GM03348 (cell line): ENCODE results near the gene COLEC11.

ENCODE experiments used
- DNase-seq: peaks from one replicate; pipeline ENCODE4 v3.0.0; 2012; ENCODE audit warnings: low spot score

Gene COLEC11

DNA sequence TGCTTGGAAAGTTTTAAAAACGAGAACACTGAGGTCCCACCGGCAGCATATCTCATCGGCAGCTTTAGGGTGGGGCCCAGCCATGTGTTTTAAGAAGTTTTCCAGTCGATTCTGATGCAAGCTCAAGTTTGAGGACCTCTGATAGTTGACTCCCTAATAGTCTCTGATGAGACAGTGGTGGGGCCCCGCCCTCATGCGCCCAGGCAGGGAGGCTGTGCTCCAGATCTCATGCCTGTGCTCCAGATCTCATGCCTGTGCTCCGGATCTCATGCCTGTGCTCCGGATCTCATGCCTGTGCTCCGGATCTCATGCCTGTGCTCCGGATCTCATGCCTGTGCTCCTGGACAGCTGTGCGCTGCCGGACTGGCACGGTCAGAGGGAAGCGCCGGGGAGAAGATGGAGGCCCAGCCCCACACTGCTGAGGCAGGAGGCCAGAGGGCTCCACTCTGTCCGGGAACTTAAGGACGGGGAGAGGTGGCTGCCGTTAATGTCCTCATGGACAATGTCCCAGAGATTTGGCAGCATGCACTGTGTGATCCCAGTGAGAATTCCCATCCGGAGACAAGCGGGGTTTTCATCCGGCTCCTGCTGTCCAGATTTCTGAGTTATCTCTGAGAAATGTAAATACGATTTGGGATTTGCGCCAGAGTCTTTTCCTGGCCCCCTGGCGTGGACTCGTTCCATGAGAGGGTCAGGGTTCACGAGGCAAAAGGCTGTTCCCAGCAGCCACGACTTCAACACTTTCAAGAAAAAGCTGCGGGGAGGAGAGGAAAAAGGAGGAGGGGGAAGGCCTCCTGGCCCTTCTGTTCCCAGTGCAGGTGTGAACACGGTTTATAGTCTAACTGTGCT, 9.4 kb upstream of the COLEC11 start:
- DNase-seq: no peak

DNA sequence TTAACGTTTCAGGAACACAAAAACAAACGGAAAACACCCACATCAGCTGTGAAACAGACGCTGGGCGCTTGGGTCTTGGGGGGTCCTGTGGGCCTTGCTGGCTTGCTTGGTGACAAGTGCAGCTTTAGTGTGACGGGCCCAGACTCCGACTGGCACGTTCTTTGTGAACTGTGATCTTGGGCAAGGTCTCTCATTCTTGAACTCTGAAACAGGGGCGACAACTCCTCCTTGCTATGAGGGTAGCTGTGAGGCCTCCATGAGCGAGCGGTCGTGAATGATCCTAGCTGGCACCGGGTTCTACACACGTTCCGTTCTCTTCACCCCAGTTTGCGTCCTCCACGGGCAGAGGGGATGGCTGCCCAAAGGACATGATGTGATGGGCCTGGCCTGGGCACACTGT, 8.7 kb upstream of the COLEC11 start:
- no peak for DNase-seq

GRCh38 chr2:3587021-3587420, 7.9 kb upstream of the COLEC11 start:
- no peak for DNase-seq

DNA sequence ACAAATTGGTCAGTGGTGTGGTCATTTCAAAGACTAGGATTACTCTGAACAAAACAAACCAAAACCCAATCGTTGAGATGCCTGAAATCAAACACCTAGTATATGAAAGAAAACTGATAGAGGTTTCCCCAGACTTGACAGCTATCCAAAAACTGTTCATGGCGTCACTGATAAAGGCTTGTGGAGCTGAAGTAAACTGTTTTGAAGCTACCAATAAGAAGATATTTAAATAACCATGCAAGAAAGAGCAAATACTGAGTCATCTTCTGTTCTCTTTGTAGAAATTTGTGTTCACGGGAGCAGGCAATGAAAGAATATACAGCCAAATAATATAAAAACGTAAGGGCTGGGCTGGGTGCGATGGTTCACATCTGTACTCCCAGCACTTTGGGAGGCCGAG, 7.5 kb upstream of the COLEC11 start:
- no peak for DNase-seq

- DNase-seq: no peak
These were observed 6.8 kb upstream of the COLEC11 start for GRCh38 chr2:3588084-3588483.

- DNase-seq: no peak
These were observed 5.8 kb upstream of the COLEC11 start for GRCh38 chr2:3589086-3589485.

GRCh38 chr2:3595404-3595803, 492 bp downstream of the COLEC11 start:
- no peak for DNase-seq

DNA sequence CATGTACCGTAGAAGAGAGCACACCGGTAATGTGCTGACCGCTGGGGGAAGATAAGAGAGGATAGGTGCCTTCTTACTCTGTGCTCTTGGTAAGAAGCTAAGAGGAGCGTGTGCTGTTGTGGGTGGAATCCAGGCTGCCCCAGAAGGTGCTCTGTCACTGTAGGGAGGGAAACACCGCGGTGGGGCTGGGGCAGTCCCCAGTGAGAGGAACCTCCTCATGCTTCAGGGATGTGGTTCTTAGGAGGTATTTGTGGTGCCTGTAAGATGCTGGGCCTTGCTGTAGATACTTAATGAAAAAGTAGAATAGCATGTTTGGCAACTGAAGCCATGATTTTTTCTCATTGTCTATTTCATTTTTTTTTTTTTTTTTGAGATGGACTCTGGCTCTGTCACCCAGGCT, 1.1 kb downstream of the COLEC11 start:
- no peak for DNase-seq

DNA sequence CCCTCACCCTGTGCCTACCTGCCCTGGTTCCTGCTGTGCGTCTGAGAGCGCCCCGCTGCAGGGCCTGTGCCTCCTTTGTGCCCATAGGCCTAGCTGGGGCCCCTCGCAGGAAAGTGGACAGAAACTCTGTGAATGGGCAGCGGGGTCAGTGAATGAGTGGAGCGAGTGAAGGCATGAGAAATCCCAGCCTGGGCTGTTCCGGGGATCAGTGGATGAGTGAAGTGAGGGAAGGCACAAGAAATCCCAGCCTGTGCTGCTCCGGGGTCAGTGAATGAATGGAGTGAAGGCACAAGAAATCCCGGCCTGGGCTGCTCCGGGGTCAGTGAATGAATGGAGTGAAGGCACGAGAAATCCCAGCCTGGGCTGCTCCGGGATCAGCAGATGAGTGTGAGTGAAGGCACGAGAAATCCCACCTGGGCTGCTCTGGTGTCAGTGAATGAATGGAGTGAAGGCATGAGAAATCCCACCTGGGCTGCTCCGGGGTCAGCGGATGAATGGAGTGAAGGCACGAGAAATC, 2.0 kb downstream of the COLEC11 start:
- DNase-seq: no peak

GRCh38 chr2:3597567-3597966, 2.7 kb downstream of the COLEC11 start:
- DNase-seq: no peak

GRCh38 chr2:3598197-3598910, 3.4 kb downstream of the COLEC11 start:
- no peak for DNase-seq

GRCh38 chr2:3598912-3599854, 4.3 kb downstream of the COLEC11 start:
- no peak for DNase-seq

- DNase-seq: no peak
These were observed 5.4 kb downstream of the COLEC11 start for GRCh38 chr2:3600256-3600855.

DNA sequence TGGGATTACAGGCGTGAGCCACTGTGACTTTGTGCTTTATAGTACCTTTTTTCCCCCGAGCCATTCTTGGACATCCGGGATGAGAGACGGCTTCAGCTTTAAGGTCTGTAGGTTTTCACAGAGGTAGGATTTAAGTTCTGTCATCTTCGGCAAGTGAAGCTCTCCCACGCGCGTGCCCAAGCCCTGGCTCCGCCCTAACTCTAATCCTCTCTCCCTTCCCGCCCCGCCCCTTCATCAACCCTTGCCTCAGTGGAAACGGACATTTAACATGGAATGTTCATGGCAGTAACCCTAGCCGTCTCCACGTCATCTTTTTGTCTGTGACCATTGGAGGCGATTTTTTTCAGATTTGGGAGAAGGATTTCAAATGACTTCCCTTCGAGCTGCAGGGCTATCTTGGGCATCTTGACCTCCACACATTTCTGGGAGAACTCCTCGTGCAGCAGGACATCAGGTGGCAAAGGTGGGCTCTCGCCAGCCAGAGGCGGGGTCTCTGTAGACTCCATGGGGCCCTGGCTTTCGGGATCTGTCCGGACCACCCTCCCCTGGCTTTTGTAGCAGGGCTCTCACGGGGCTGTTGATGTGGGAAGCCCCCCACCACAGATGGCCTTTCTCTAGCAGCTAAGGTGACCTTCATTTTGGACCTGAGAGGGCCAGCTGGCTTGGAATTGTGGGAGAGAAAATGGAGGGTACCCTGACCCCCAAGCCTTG, 6.8 kb downstream of the COLEC11 start:
- no peak for DNase-seq

GRCh38 chr2:3602553-3603339, 7.8 kb downstream of the COLEC11 start:
- DNase-seq: no peak

GRCh38 chr2:3603536-3604206, 8.8 kb downstream of the COLEC11 start:
- peak; percentile 4 for DNase-seq

DNA sequence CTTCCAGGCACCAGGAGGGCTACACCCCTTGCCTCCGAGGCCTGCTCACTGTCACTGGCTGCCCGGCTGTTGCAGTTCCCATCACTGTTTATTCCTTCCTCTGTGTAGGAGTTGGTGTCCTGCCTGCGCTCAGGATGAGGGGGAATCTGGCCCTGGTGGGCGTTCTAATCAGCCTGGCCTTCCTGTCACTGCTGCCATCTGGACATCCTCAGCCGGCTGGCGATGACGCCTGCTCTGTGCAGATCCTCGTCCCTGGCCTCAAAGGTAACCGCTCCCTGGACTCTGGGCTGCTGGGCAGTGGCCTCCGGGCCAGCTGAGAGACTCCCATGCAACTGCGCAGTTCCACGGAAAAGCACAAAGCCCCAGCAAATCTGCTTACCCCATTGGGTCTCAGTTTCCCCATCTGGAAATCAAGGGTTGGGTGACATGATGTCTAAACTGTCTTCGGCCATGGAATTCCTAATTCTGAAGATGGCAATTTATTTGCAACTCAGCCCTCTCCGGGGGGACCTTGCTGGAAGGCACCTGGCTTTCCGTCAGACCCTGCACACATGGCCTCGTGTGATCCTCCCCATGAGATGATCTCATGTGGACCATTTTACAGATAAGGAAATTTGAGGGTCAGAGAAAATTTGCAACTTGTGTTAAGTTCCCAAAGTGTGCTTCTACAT, 9.4 kb downstream of the COLEC11 start:
- DNase-seq: no peak

DNA sequence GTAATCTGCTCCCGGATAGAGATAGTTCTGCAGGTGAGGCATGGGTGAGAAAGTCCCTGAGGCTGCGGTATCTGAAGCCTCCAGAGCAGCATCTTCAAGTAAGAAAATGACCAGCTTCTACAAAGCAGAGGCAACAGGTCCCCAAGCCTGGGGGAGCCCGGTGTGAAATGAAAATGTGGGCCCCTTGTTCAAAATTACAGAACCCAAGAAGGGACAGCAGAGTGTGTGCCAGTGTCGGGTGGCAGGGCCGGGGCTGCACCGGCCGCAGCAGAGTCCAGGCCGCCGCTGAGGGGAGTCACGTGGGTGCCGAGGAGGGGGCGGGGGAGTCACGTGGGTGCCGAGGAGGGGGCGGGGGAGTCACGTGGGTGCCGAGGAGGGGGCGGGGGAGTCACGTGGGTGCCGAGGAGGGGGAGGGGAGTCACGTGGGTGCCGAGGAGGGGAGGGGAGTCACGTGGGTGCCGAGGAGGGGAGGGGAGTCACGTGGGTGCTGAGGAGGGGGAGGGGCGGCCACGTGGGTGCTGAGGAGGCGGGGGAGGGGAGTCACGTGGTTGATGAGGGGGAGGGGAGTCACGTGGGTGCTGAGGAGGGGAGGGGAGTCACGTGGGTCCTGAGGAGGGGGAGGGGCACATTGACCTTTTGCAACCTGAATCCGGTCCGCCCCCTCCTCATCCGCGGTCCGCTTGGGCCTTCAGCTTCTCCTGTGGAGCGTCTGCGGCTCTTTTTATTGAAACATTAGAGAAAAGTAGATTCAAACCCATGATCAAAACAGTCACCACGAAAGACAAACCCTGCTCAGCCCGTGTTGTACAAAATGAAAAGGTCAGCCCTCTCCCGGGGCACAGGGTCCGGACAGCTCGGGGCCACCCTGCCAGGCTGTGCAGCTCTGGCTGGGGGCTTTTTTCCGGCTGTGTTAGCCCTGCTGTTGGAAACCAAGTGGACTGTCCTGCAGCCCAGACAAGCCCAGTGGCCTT, 10.4 kb downstream of the COLEC11 start:
- peak; percentile 73 for DNase-seq
